Adipose tissue (tissue), 3 donors: ENCODE results near the gene AKNA. TPM values are rescaled to one million over a fixed set of nuclear protein-coding genes. Genes with fewer than 3 reads are reported as not detected.
A peak's percentile ranks its signal among the peaks of the same experiment; 100 is the strongest.

Source experiments
- H3K27ac ChIP-seq: one replicate; pipeline ENCODE4 v1.5.1; 2013; ENCODE audit warnings: low read depth, low read length
- WGBS, 3 donors: extraction: QIAGEN DNeasy Blood & Tissue Kit; methylation state at CpG; one replicate each; pipeline ENCODE4 v1.1.7; 2013; 5-methylcytosine and 5-hydroxymethylcytosine counted together
- polyA plus RNA-seq, 3 donors: library from polyadenylated mRNA; stranded (reverse); fragments of 200-250 nt; gene quantifications; one replicate each; pipeline ENCODE4 v1.2.3, GENCODE V29; 2013
- donor health status: healthy with polysubstance abuse.
- donor health status: Bipolar disorder and iron deficiency.
- donor health status: healthy.

Gene AKNA, protein sequence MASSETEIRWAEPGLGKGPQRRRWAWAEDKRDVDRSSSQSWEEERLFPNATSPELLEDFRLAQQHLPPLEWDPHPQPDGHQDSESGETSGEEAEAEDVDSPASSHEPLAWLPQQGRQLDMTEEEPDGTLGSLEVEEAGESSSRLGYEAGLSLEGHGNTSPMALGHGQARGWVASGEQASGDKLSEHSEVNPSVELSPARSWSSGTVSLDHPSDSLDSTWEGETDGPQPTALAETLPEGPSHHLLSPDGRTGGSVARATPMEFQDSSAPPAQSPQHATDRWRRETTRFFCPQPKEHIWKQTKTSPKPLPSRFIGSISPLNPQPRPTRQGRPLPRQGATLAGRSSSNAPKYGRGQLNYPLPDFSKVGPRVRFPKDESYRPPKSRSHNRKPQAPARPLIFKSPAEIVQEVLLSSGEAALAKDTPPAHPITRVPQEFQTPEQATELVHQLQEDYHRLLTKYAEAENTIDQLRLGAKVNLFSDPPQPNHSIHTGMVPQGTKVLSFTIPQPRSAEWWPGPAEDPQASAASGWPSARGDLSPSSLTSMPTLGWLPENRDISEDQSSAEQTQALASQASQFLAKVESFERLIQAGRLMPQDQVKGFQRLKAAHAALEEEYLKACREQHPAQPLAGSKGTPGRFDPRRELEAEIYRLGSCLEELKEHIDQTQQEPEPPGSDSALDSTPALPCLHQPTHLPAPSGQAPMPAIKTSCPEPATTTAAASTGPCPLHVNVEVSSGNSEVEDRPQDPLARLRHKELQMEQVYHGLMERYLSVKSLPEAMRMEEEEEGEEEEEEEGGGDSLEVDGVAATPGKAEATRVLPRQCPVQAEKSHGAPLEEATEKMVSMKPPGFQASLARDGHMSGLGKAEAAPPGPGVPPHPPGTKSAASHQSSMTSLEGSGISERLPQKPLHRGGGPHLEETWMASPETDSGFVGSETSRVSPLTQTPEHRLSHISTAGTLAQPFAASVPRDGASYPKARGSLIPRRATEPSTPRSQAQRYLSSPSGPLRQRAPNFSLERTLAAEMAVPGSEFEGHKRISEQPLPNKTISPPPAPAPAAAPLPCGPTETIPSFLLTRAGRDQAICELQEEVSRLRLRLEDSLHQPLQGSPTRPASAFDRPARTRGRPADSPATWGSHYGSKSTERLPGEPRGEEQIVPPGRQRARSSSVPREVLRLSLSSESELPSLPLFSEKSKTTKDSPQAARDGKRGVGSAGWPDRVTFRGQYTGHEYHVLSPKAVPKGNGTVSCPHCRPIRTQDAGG (N-terminal part only)
- polyA plus RNA-seq: 10 to 100 TPM; 10.3 to 25.5 (median 22.3) TPM

DNA sequence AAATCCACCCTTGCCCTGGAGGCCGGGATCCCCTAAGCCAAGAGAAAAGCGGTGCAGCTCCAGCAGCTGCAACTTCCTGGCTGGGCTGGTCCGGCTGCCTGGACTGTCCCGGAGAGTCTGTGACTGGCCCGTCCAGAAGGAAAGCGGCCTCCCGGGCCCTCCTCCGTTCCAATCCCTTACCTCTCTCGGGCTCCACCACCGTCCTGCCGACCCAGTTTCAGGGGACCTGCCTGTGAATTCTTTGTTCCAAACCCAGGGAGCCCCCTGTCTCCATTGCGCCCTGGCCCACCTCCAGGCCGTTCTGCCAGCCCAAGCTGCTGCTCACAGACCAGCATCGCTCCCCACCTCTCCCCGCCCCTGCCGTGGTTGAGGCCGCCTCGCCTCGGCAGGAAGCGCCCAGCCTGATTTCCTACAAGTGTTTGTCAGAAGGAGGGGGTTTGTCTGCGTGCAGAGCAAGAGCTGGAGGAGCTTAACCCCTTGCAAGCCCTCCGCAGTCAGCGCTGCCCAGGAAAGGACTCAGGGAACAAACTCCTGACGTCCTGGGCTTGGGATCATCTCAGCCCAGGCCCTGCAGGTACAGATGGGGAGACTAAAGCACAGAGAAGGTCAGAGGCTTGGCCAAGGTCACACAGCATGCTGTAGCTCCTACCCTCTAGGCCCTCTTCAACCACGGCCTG is at the start of gene AKNA:
Gene AKNA (minus strand): TSS at position 303 of the 677 bp plus-strand sequence. CDS start 6,649 bp downstream, outside the sequence.
- 1 to 45% (median 2%) methylated on average over 25 of the region's 25 CpGs for WGBS, 3 donors

DNA sequence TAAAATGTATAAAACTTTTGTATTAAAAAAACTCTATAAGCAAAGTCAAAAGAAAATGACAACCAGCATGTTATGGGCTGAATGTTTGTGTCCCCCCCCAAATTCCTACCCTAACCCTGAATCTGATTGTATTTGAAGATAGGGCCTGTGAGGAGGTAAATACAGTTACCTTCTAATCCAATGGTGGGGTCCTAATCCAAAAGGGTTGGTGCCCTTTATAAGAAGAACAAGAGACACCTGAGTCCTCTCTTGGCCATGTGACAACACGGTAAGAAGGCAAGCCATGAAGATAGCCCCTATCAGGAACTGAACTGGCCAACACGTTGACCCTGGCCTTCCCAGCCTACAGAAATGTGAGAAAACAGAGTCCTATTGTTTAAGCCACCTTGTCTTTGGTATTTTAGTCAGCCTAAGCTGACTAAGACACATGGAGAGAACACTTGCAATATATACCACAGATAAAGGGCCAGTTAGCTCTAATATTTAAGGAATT is 49.7 kb upstream of the AKNA start:
- no peak overlapping the region for H3K27ac ChIP-seq
- WGBS, 3 donors: 49 to 93% (median 83%) methylated on average over 2 of the region's 2 CpGs

More for the DNA sequence above, at the start of gene AKNA:
- H3K27ac ChIP-seq: peak within 1 kb of the TSS; percentile 60

DNA sequence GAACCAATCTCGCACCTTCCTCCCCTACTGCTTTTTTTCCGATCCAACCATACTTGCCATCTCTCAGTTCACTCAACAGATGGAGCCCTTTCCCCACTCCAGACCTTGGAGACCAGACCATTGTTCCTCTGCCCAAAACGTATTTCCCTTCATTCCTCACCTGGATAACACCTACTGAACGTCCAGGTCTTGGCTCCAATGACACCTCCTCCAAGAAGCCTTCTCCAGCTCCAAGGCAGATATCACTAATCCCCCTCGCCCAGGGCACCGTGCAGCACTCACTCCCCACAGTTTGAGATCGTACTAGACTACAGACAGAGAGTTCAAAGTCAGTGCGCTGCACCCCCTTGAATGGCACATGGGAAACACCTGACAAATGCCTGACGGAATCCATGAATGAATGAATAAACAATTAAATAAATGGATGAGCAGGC is 47.1 kb upstream of the AKNA start:
- 39 to 49% (median 43%) methylated on average over 9 of the region's 9 CpGs for WGBS, 3 donors
- no peak overlapping the region for H3K27ac ChIP-seq

DNA sequence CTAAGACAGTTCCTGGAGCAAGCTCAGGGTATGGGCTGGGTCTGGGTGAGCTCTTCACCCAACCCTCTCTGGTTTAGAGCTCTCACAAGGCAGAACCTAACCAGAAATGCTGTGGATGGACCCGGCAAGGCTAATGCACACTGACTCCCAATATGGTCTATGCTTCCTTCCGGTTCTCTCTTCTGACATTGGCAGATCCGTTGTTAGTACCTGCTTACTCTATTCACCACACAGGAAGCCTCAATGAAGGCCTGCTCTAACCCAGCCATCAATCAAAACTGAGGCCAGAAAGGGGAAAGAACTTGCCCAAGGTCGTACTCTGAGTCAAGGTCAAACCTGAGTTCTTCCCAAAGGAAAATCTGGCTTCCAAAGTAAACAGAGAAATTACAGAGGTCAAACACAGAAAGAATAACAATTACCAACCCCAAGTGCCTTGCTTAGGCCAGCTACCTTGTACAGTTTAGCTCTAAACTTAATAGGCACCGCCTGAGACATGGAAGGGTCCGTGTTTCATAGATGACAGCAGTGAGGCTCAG is 46.0 kb upstream of the AKNA start:
- 50 to 59% (median 56%) methylated on average over 6 of the region's 6 CpGs for WGBS, 3 donors
- H3K27ac ChIP-seq: no peak overlapping the region

DNA sequence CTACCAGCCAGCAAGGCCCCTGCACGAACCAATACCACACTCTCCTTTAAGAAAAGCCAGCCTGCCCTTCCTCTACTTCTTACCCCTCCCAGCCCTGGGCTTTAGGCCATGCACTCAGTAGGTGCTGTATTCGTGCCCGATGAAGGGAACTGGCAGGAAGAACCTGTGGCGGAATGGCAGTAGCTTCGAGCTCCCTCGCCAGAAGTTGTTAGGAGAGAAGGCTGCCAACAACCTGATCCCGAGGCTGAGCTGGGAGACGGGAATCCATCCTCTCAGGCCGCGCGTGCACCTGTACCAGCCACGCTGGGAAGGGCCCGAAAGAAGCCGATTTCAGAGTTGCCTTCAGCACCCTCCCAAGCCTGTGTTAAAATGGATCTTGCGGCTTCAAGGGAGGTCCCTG is 45.3 kb upstream of the AKNA start:
- 91 to 94% (median 92%) methylated on average over 15 of the region's 15 CpGs for WGBS, 3 donors
- no peak overlapping the region for H3K27ac ChIP-seq

DNA sequence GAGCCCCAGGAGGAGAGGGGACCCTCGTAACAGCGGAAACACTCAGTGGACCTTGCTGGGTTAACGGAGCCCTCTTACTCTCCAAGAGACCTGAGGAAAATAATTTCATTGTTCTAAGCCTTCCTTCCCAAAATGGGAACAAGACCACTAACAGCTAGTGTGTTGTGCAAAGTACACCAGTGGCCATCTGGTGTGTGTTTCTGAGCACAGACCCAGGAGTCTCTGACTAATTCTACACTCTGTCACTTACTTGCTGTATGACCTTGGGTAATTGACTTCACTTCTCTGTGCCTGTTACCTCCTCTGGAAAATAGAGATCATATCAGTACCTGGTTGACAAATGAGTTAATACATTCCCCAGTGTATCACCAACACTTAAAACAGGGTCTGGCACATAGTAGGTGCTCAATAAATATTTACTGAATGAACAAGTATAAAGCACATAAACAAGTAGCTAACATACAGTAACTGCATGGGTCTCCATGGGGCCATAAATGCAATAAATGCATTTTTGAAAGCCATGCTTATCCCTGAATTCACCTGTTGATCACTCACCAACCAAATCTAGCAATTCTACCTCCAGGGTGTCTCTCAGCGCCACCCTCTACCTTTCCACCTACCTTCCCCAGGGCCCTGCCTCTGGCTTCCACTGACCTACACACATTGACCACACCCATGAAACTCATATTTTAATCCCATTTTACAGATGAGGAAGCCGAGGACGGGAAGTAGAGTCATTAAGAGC is 44.7 kb upstream of the AKNA start:
- H3K27ac ChIP-seq: no peak overlapping the region
- 75 to 80% (median 77%) methylated on average over 6 of the region's 6 CpGs for WGBS, 3 donors

DNA sequence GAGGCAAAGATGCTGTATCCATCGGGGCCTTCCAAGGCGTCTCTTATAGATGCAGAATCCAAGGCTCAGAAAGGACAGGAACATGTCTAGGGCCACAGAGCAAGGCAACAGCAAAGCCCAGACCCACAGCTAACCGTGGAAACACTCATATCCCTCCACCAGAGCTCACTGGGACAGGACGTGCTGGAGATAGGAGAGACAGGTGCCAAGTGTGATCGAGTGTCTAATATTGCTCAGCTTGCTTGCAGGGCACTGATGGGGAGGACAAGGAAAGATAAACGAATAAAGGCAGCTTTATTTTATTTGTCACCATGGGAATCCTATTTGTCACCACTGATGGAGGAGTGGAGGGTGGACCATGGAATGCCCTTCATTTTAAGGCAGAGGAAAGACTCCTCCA is 44.0 kb upstream of the AKNA start:
- no peak overlapping the region for H3K27ac ChIP-seq
- WGBS, 3 donors: 81 to 86% (median 85%) methylated on average over 6 of the region's 6 CpGs

DNA sequence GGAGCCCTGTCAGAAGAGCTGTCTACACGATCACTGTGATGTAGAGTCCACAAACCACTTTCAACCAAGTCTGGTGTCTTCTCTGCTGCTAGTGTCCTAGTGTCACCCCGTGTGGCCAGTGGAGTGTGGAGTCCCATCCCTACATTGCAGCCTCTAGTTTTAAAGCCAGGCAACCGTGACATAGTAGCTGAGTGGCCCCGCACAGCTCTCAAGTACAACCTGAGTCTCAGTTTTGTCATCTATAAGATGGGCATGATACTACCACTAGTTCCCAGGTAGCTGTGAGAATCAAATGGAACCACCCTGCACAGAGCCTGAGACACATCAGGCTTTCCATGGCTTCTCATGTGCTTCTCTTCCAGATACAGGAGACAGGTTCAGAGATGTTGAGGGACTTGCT is 43.2 kb upstream of the AKNA start:
- no peak overlapping the region for H3K27ac ChIP-seq
- 88 to 93% (median 92%) methylated on average over 4 of the region's 4 CpGs for WGBS, 3 donors

DNA sequence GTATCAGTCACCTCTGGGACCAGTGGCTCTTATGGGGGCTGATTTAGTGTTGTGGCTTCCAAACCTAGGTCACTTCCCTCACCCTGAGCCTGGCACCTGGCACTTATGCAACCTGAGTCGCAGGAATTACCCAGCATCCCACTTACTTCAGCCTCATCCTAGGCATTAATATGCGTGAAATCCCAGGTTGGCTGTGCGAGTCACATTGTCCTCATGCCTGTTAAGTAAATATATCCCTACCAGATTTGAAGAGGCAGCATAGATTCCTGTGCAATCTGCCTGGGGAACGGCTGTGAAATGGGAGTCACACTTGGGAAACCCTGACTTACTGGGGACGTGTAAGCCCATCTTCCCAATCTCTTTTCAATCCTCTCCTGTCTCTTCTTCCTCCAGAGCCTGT is 42.7 kb upstream of the AKNA start:
- H3K27ac ChIP-seq: no peak overlapping the region
- WGBS, 3 donors: 79 to 88% (median 83%) methylated on average over 5 of the region's 5 CpGs

DNA sequence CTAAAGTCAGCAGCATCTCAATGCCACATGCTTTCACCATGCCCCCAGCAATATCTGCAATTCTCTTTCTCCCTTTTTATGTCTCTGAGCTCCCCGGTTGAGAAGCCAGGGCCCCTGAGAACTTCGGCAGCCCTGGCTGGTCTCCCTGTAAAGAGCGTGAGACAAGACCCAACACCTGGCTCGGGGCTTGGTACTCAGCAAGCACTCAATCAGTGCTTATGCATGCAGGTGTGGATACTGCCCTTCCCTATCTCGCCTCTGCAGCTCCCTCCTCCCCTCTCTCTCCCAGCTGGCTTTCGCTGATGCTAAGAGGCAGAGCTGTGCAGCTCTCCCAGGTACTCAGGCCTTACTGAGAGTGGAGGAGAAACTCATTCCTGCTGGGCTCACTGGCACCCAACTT is 41.7 kb upstream of the AKNA start:
- H3K27ac ChIP-seq: no peak overlapping the region
- whole genome bisulfite sequencing, 3 donors: 89 to 91% (median 90%) methylated on average over 6 of the region's 6 CpGs

DNA sequence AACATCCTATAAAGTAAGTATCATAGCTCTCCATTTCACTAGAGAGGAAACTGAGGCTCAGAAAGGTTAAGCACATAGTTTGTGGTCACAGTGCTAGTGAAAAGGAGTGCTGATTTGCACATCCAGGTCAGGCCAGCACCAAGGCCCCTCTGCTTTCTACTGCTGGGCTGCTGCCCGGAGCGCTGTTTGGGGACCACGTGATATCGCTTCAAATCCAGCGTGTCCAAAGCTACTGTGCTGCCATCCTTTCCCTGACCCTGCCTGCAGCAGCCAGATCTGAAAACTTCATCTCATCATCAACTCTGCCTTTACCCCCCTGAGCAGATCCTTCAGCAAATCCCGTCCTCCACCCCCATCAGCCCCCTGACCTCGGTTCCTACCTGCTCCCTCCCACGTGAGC is 40.7 kb upstream of the AKNA start:
- H3K27ac ChIP-seq: no peak overlapping the region
- 86 to 87% (median 87%) methylated on average over 8 of the region's 8 CpGs for WGBS, 3 donors

DNA sequence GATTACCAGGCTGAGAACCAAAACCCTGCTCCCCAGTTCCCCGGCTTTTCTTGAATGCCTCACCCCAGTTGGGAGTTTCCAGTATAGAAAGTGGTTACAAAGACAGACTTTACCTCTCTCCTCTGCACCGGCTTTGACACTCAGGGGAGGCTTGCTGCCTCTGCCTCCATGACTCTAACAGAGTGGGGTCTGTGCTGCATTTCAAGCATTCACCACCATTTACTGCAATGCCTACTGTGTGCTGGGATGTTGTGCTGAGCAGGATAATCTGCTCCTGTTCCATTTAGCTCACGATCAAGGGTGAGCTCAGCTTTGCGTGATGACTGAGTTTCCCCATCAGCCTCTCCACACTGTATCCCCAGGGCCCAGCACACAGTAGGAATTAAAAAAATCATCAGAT is 39.9 kb upstream of the AKNA start:
- no peak overlapping the region for H3K27ac ChIP-seq
- 93 to 96% (median 94%) methylated on average over 4 of the region's 4 CpGs for WGBS, 3 donors

DNA sequence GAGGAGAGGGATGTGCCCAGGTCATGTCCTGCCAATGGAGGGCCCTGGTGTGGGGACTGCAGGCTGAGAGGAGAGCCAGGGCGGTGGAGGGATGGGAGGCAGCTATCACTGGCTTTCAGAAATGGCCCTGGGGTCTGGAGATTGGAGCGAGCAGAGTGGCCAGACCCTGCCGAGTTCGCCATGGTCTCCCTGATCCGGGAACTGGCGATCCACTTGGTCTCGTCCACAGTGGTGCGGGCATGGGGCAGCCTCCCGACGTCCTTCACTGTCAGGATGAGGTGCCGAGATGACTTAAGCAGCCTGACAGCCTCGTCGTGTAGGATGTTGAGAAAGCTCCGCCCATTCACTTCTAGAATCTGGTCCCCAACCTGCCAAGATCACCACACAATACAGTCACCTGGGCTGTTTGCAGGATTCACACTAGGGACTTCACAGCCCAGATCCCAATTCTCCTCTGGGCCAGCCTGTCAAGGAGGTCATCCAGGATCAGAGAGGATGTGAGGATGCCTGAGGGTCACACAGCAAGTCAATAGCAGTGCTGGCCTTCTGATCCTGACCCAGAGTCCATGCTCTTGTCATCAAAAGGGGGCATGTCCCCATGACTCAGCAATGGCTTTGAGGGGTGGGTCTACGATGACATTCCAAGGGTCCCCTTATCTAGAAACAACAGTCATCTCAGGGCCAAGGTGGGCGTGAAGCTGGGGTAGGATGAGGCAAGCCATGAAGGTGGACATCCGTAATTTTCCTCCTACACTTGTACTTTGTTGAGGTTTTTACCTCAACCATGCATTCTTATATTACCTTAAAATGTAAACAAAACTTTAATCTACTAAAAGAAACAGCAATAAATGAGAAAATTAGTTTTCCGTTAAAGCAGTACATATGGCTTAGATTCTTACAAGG is 38.5 kb upstream of the AKNA start:
- H3K27ac ChIP-seq: no peak overlapping the region
- 87 to 90% (median 90%) methylated on average over 18 of the region's 18 CpGs for WGBS, 3 donors

DNA sequence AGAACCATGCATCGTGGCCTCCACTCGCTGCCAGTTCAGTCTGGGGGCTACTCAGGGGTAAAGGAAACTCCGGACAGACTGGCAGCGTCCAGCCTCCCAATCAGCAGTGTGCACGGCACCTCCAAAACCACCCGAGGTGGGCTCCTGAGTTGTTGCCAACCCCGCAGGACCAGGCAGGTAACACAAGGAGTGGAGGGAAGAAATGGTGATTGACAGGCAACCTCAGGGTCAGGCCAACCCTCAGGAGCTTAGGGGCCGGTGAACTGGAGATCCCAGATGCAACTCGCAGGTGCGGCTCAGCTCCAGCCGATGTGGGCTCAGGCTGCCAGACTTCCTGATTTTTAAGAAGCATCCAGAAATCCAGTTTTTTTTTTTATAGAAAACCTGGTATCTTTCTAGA is 37.3 kb upstream of the AKNA start:
- 83 to 88% (median 86%) methylated on average over 11 of the region's 11 CpGs for WGBS, 3 donors
- no peak overlapping the region for H3K27ac ChIP-seq

DNA sequence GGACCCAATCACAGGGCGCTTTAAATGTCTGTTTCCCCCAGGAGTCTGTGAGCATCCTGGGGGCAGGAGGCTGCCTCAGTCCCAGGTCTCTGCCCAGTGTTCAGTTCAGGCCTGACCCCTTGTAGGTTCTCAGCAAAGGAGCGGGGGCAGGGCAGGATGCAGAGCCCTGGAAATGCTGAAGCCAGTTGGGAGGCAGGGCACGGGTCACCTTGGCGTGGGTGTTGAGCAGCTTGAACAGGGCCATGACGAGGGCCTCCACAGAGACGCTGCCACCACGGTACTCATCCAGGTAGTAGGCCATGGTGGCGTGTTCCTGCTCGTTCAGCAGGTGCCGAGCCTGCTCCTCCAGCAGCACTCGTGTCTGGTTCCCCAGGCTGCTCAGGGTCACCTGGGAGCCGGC is 36.3 kb upstream of the AKNA start:
- no peak overlapping the region for H3K27ac ChIP-seq
- 85 to 90% (median 86%) methylated on average over 12 of the region's 12 CpGs for WGBS, 3 donors

DNA sequence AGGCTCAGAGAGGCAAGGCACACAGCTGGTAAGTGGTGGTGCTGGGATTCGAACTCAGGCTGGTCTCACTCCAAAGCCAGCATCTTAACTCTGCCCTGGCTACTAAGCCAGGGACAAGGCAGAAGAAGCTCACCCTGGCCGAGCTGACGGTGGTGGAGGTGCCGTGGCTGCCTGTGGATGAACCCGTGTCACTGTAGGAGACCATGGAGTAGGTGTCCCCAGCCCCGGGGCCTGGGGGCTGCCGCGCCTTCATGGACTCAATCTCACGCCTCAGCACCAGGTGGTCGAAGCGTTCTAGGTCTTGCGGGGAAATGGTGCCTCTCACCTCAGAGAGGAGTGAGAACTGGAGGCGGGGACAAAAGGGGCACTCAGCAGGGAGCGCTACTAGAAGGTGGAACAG is 35.4 kb upstream of the AKNA start:
- 88 to 91% (median 91%) methylated on average over 14 of the region's 14 CpGs for WGBS, 3 donors
- H3K27ac ChIP-seq: no peak overlapping the region
